PC-3 (cell line): ENCODE measurements around the gene UQCRC2.

Experiments
- CTCF ChIP-seq: fragments of 300-600 bp; sonication (generic); conservative IDR thresholded peaks from 2 replicates; pipeline ENCODE4 v1.5.1; 2017; ENCODE audit warnings: antibody characterized with exemption, low read depth, mild to moderate bottlenecking, low read length
- EZH2 ChIP-seq: fragments of 300-600 bp; sonication (generic); IDR thresholded peaks from one replicate; pipeline ENCODE4 v1.6.1; 2017; ENCODE audit warnings: antibody characterized with exemption, mild to moderate bottlenecking, low read length; ENCODE audit not compliant: unreplicated experiment

DNA sequence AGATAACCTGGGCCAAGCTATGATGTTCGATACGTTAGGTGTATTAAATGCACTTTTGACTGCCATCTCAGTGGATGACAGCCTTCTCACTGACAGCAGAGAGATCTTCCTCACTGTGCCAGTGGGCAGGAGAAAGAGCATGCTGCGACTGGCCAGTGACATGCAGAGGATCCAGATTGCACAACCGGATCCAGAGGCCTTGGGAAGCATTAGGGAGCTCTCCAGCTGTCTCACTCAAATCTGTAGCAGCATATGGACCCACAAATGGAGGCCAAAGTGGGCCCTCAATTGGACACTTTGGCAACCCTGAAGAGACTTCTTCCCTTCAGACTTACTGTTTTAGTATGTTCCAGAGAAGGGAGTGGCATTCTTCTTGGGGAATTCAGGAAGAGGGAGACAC is 26.9 kb downstream of the UQCRC2 start:
- no peak for TF ChIP-seq EZH2
- TF ChIP-seq CTCF, result no peak
